Ramos (cell line): Measurements from ENCODE around the gene TRPM8.
"Not testable (repeated sequence)": the region's sequence is repeated elsewhere in the genome, so short reads cannot be mapped to it uniquely, and the experiment has no call there.

Experiments
- in situ Hi-C: fragments of 300-500 bp; cut with MboI; formaldehyde crosslinking; loops from one replicate; pipeline ENCODE4 v1.14.3; 2022; ENCODE audit warnings: low sequenced_read_pairs; ENCODE audit not compliant: unreplicated experiment

TRPM8 gene

DNA sequence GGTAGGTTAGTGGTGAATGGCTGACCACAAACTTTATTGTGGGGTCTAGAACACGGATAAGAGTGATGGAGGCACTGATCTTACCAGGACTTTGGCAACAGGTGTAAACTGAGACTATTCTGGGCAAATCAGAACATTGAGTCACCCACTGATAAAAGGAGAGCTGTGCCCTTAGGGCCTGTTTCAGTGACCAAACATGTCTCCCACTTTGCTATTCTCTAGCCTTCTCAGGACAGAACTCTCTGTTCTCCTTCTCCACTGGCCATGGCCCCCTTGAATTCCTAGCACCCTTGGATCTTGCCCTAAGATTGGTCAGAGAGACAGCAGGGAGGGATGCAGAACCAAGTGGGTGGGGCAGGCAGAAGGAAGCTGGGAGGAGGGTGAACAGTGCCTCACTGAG is 18.3 kb downstream of the TRPM8 start:
- in situ Hi-C loops, result no loop called here

DNA sequence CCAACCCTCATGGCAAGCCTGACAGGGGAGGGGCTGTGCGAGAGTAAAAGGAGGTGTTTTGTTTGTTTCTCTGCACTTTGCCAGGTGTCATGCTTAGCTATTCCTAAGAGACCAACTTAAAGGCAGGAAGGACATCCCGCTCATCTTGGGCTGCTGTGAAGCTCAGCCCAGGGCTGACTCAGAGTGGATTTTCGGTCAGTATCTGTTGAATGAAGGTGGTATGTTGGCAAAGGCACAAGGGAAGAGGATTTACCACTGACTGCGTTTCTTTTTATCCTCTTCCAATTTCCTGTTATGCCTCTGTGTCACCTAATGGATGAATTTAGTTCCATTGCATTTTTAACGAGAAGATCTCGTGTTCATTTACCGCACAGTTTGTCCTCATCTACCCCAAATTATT is 18.9 kb downstream of the TRPM8 start:
- in situ Hi-C loops, result no loop called here

DNA sequence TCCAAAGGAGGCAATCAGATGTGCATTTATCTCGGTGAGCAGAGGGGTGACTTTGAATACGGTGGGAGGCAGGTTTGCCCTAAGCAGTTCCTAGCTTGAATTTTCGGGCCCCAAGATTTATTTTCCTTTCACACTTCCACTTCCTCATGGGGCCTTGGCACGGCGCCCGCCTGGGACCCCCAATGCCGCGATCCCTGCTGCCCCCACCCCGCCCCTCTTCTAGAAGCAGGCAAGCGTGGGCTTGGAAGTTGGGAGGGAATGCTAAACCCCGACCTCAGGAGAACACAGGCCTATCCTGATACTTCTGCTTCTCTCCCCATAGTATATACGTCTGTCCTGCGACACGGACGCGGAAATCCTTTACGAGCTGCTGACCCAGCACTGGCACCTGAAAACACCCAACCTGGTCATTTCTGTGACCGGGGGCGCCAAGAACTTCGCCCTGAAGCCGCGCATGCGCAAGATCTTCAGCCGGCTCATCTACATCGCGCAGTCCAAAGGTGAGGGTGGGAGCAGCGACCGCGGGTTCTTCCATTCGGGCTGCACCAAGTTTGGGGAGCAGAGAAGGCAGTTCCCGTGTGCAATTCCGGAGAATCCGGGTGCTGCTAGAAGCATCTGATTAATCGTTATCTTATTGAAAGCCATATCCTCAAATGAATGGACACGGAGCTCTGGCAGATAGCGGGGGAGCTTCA is 21.6 kb downstream of the TRPM8 start:
- in situ Hi-C loops, result no loop called here

DNA sequence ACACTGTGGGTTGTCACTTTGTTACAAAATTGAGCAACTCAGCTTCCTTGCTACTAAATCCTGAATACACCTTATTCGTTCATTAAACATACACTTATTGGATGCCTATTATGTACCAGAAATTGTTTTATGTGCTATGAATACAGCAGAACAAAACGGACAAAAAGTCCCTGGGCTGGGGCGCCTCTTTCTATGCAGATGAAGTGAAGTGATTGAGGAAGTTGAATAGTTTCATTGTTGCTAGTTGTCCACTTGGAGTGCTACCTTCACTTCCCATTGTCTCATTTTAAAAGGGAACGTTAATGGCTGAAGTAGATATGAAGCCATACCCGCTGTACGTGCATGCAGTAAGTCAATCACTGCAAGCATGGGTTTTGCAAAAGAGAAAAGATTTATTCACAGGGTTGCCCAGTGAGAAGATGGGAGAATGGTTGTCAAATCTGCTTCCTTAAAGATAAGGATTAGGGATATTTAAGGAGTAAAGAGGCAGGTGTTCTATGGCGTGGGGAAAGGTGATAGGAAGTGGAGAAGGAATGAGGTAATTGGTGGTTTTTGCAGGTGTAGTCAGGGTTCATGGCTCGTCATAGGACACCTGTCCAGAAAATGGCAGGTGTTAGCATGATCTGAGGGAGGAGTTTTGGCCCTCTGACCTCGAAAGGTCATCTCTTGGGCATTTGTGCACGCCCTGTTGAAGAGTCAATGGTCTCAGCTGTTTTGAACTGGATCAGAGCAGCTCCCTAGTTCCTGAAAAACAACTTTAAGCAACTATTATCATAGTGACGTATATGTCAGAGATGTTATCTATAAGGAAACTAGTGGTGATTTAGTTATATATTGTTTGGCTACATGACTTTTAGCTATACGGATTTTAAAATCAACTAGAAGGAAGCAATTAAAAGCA is 23.5 kb downstream of the TRPM8 start:
- in situ Hi-C loops, result no loop called here

GRCh38 chr2:233942731-233943130 is 25.6 kb downstream of the TRPM8 start:
- in situ Hi-C loops, result no loop called here

- in situ Hi-C loops, result no loop called here
Measured at GRCh38 chr2:233944269-233944668, 27.1 kb downstream of the TRPM8 start.

GRCh38 chr2:233944722-233945121 is 27.5 kb downstream of the TRPM8 start:
- in situ Hi-C loops, result no loop called here

GRCh38 chr2:233945146-233945545 is 28.0 kb downstream of the TRPM8 start:
- in situ Hi-C loops, result no loop called here

GRCh38 chr2:233950078-233950825 is 33.1 kb downstream of the TRPM8 start:
- in situ Hi-C loops, result no loop called here

- in situ Hi-C loops, result no loop called here
Measured at GRCh38 chr2:233952335-233952734, 35.2 kb downstream of the TRPM8 start.

DNA sequence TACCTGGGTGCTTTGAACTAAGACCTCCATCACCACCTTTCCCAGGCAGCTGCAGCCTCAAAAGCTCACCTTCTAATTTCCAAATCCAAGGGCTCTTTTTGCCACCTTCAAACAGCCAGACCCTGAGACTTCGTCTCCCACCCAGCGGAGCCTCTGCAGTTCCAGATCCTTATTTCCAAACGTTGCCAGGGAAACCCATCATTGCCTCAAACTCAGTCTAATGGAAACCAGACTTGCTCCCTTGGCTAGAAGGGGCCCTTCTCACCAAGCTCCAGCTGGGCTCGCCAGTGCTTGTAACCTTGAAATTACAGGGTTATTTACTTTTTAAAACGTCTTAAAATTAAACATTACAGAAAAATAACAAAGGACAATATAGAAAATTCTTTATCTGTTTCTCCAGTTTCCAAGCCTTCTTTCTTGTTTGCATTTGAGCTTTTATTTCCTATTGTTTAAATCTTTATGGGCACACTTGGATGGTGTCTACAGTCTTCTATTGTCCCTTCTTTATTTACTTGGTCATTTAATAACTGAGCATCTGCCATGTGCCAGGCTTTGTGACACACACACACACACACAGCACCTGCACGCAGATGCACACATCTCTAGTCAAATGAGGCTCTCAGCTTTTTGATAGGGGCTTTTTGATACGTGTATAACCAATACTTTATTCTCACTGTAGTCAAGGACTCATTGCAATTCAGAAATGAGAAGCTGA is 36.1 kb downstream of the TRPM8 start:
- in situ Hi-C loops, result no loop called here

DNA sequence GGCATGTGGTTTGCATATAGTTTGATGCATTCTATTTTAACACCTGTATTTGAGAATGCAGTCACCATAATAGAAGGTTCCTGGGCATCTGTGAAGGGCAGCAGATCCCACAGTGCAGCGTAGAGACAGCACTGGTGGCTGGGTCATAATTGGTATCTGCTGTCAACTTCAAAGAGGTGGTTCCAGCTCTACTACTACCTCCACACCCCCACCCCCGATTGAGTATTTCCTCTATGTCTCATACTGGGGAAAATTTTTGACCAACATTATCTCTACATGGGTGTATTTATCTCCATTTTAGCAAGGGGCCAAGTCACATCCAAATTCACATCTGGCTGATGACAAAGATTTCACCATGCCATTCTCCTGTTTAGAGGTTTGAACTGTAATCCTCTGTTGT is 43.0 kb downstream of the TRPM8 start:
- in situ Hi-C loops, result no loop called here

- in situ Hi-C loops, result no loop called here
Measured at GRCh38 chr2:233961905-233962304, 44.7 kb downstream of the TRPM8 start.

DNA sequence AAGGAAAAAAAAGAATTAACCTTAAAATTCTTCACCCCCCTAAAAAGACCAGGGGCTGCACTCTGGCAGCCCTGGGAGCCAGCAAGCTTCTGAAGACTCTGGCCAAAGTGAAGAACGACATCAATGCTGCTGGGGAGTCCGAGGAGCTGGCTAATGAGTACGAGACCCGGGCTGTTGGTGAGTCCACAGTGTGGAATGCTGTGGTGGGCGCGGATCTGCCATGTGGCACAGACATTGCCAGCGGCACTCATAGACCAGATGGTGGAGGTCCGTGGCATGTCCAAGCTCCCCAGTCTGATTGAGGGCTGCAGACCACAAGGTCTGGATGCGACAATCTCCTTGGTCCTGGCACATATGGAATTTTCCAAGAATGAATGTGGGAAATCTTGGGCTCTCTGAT is 47.4 kb downstream of the TRPM8 start:
- in situ Hi-C loops, result no loop called here

DNA sequence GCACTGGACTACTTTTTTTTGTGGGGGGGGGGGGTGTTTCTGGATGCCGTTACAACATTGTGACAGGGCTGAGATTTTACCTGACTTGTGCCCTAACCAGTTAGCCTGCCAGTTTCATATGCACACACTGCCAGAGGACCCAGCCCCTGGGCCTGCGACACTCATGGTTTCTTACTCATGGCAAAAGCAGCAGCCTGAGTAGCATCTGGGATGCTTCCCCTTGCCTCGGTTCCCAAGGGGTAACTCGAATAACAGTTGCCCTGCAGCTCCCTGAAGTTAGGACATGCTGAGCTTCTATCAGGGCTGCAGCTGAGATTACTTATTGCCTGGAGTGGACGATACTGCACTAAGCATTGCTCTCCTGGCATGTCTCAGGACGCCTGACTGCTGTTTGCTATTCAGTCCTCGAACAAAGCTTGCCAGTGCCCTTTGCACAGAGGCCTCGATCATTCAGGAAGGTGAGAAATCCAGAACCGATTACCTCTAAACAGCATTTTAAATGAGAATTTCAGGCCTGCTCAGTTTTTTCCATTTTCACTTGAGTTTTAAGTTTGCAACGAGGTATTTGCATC is 47.9 kb downstream of the TRPM8 start:
- in situ Hi-C loops, result no loop called here

- in situ Hi-C loops, result not testable (repeated sequence)
Measured at GRCh38 chr2:233965646-233966045, 48.5 kb downstream of the TRPM8 start.

DNA sequence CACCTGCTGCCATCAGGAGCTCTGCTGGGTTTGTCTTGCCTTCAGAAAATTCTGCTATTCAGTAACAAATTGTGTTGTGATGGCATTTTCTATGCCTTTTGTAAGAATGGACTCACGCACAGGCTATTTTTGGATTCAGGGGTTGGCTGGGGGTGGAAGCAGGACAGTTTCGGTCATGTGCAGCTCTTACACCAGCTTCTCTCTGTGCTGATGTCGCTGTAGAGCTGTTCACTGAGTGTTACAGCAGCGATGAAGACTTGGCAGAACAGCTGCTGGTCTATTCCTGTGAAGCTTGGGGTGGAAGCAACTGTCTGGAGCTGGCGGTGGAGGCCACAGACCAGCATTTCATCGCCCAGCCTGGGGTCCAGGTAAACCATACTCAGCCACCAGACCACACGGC is 49.2 kb downstream of the TRPM8 start:
- in situ Hi-C loops, result no loop called here

- in situ Hi-C loops, result no loop called here
Measured at GRCh38 chr2:233967164-233967563, 50.0 kb downstream of the TRPM8 start.

- in situ Hi-C loops, result no loop called here
Measured at GRCh38 chr2:233968556-233968955, 51.4 kb downstream of the TRPM8 start.

DNA sequence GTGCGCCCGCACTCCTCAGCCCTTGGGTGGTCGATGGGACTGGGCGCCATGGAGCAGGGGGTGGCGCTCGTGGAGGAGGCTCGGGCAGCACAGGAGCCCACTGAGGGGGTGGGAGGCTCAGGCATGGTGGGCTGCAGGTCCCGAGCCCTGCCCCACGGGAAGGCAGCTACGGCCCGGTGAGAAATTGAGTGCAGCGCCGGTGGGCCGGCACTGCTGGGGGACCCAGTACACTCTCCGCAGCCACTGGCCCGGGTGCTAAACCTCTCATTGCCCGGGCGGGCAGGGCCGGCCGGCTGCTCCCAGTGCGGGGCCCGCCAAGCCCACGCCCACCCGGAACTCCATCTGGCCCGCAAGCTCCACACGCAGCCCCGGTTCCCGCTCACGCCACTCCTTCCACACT is 55.3 kb downstream of the TRPM8 start:
- in situ Hi-C loops, result not testable (repeated sequence)
